Measurements from ENCODE around the gene ABCD4.
"Not testable (repeated sequence)": the region's sequence is repeated elsewhere in the genome, so short reads cannot be mapped to it uniquely, and the experiment has no call there.

The ABCD4 gene

DNA sequence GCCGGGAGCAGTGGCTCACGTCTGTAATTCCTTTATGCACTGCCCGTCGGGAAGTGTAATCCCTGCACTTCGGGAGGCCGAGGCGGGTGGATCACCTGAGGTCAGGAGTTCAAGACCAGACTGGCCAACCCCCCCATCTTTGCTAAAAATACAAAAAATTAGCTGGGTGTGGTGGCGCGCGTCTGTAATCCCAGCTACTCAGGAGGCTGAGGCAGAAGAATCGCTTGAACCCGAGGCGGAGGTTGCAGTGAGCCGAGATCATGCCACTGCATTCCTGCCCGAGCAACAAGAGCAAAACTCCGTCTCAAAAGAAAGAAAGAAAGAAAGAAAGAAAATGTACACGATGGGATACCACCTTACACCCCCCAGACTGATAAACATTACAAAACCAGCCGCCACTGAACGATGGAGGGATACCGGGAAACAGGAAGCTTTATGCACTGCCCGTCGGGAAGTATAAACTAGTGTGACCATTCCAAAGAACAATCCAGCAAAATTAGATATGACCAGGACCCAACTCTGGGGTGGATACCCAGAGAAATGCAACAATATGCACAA, 1.1 kb downstream of the ABCD4 start:
- no peak for DNase-seq

DNA sequence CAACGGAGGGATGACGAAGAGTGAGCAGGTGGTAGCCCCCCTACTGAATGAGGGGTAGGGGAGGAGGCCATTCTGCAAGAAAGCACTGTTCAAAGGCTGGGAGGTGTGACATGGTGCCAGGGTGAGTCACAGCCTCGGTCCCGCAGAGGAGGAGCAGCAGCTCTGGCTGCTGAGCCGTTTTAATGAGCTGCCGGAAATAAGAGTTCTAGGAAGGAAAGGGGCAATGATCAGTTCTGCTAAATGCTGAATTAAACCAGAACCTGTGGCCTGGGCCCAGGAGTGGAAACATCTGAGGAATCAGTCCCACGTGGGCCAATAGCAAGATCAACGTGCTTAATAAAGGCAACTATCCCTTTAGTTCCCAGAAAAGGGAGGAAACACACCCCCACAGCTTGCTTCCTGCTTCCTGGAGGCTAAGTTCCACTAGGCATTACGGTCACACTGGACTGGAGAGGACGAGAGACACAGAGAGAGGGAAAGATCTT, 3.6 kb downstream of the ABCD4 start:
- DNase-seq, result no peak

DNA sequence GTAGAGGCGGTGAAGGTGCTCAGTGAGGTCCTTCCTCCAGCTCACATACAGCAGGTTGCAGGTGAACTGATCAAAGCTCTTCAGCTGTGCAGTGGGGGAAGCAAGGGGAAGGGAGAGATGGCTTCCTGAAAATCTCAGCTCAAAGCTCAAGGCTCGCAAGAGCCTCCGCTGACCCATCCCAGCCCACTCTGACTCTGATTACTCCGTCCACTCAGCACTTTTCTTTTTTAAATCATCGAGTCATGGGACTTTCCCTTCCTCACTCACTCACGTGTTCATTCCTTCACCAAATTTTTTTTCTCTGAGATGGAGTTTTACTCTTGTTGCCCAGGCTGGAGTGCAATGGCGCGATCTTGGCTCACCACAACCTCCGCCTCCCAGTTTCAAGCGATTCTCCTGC, 4.7 kb downstream of the ABCD4 start:
- DNase-seq, result no peak

DNA sequence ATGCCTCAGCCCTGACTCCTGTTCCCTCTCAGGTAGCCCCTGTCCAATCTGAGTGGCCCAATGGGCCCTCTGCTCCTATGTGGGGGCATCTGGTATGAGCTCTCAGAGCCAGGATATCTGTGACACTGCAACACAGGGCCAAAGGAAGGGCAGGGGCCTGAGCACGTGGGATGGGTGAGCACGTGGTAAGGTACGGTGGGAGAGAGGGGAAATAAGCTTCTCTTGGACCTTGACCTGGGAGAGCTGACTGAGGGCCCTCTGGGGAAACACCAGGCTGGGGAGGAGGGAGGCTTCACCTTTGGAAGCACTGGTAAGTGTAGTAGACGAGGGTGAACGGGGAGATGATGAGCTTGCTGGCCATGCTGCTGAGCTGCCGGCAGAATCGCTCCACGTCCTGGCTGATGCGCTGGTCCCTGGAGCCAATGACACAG, 6.7 kb downstream of the ABCD4 start:
- DNase-seq, result no peak

DNA sequence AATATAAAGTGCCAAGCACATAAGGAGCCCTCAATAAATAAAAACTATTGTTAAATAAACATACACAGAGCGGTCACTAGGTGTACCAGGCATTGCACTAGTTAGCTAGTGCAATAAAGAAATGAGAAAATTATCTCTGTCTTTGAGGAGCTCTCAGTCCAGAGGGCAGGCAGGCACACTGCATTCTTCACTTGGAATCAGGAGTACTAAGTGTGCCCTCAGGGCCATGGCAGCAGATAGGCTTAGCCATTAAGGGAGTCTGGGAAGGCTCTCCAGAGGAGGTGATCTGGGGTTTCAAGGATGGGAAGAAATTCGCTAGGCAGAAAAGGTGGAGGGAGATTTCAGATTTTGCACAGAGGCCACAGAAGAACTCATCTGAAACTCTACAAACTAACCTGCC, 9.1 kb downstream of the ABCD4 start:
- DNase-seq, result no peak

DNA sequence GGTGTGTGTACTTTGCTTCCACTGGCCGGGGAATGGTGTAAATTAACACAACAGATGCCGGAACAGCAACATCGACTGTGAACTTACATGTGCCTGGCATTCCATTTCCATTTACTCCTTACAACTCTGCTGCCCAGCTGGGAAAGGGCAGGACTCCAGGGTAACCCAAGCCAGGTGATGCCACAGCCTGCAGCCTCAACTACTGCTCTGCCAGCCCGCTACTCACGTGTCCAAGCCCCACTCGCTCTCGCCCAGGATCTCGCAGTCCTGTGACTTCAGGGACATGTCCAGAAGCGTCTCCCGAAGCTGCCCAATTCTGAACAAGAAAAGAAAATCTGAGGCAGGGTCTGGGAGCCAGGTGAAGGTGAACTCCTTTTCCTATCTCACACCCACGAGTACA, 10.7 kb downstream of the ABCD4 start:
- no peak for DNase-seq

DNA sequence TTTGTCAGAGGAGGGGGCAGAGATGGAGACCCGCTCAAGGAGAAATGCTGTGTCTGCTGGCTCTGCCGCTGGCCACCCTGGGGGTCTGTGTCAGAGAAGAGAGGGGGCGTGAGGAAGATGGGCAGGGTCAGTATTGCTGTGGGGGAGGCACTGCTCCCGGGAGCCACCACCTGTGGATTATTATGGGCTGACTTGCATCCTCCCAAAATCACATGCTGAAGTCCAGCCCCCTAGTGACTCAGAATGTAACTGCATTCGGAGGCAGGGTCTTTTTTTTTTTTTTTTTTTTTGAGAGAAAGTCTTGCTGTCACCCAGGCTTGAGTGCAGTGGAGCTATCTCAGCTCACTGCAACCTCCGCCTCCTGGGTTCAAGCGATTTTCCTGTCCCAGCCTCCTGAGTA, 12.3 kb downstream of the ABCD4 start:
- peak; percentile 2 for DNase-seq

DNA sequence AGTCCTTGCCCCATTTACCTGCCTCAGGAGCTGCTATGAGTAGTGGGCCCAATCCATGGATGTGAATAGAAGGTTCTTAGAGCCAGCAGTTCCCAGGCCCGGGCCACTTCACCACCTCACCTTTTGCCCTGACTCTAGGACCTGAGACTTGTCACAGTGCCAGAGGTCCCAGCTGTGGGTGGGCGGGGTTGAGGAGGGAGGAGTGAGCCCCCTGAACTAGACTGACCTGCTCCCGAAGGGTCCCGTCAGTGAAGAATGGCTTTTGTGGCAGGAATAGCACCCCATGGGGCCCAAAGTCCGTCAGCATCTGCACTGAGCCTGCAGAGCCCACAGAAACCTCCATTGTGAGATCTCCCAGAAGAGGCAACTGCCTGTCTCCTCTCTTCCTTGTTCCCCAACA, 12.9 kb downstream of the ABCD4 start:
- no peak for DNase-seq

DNA sequence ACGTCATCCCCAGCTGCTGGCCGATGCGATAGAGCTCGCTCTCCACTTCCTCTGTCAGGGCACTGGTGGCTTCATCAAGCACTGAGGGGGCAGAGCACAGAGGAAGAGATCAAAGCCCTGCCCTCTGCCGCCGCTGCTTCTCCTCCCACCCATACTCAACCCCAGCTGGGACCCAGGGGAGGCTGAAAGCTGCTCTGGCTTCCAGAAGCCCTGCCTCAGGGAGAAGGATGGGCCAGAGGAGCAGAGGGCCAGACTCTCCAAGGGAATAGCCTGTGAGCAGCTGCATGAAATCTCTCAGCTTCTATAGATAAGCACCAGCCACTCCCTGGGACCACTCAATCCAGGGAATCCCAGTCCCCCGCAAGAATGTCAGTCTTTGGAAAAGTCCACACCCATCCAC, 16.0 kb downstream of the ABCD4 start:
- no peak for DNase-seq

DNA sequence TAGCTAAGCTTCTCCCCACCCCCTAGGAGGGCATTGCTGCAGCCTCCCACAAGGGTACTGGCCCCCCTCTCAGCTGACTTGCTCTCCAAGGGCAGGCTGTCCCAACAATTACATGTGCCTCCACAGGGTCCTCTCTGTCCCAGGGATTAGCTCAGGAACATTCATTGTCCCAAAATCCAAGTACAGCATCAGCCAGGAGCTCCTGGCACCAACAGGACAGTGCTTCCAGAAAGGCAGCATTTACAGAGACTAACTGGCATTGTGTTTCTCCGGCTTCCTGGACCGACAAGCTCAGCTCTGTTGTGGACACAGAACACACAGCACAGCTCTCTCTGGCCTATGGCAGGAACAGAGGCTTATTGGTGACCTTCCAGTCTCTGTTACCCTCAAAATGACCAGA, 21.7 kb downstream of the ABCD4 start:
- no peak for DNase-seq

DNA sequence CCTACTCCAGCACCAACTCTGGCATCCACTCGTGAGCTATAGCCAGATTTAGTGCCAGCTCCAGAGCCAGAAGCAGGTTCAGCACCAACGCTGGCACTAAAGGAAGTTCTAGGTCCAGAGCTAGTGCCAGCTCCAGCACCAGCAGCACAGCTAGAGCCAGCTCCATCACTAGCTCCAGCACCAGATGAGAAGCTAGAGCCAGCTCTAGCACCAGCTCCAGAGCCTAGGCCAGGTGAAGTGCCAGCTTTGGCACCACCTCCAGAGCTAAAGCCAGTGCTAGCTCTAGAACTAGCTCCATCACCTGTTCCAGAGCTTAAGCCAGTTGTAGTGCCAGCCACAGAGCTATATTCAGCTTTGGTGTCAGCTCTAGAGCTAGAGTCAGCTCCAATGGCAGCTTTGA, 24.7 kb downstream of the ABCD4 start:
- DNase-seq, result no peak

DNA sequence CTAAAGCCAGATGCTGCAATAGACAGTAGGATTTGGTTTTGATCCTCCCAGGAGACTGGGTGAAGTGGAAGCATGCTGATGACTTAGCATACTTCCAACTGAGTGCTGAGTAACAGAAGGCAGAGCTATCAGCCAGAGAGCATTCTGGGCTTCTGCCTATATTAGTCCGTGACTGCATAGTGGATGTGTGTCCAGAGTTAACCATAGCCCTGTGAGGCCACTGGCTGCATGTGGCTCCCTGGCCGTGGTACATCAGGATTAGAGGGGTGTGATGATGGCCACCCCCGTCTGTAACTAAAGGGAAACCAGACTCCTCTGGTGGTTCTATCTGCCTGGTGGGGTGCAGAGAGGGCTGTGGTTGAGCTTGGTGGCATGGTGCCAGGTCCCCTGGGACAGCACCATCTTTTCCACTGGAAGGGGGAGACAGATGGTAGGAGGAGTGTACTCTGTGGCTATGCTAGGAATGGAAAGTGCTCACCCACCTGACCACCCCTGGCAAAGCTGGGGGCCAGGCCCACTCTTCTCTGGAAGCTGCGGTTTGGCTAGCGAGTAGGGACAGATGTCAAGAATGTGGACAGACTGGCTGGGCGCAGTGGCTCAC, 27.4 kb downstream of the ABCD4 start:
- DNase-seq, result no peak

DNA sequence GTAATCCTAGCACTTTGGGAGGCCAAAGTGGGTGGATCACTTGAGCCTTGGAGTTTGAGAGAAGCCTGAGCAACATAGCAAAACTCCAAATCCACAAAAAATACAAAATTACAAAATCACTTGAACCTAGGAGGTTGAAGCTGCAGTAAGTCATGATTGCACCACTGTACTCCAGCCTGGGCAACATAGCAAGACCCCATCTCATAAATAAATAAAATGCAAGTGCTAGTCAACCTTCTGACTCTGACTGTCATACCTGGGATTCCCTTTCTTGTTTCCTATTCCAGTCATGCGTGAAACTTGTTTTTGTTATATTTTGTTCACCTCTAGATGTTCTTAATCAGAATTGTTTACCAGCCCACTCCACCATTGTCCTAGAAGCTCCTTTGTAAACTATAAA, 31.4 kb downstream of the ABCD4 start:
- DNase-seq, result no peak

DNA sequence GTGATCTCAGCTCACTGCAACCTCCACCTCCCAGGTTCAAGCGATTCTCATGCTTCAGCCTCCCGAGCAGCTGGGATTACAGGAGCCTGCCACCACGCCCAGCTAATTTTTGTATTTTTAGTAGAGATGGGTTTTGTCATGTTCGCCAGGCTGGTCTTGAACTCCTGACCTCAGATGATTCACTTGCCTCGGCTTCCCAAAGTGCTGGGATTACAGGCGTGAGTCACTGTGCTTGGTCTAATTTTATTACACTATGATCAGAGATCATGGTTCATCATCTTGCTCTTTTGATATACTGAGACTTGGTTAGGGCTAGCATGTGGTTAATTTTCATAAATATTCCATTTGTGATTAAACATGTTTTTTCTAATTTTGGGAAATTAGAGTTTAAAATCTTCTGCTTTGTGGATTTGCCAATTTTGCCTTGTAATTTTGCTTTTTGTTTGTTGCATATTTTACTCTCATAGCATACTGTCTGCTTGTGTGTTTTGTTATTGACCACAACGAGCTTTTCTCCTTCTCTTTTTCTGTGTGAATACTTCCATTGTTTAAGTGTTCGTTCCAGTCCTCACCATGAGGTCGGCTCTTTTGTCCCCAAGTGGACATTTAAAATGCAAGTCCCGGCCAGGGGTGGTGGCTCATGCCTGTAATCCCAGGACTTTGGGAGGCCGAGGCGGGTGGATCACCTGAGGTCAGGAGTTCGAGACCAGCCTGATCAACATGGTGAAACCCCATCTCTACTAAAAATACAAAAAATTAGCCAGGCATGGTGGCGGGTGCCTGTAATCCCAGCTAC, 32.2 kb downstream of the ABCD4 start:
- DNase-seq, result not testable (repeated sequence)

DNA sequence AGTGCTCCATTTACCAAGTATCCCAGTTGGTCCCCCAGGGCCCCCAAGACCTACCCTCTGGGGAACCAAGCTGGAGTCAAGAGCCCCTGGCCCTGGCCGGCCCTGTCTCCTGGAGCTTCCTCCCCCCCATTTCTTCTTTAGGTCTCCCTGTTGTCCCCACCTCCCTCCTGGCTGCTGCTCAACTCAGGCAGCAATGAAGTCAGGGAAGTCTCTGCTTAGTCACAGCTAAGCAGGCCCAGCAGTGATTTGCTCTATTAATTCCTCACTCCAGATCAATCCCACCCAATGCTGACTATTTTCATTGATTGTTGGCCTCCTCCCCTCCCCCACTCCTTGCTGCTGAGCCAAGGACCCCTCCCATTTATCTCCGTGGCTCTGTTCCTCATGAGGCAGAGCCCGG, 35.1 kb downstream of the ABCD4 start:
- DNase-seq, result no peak

DNA sequence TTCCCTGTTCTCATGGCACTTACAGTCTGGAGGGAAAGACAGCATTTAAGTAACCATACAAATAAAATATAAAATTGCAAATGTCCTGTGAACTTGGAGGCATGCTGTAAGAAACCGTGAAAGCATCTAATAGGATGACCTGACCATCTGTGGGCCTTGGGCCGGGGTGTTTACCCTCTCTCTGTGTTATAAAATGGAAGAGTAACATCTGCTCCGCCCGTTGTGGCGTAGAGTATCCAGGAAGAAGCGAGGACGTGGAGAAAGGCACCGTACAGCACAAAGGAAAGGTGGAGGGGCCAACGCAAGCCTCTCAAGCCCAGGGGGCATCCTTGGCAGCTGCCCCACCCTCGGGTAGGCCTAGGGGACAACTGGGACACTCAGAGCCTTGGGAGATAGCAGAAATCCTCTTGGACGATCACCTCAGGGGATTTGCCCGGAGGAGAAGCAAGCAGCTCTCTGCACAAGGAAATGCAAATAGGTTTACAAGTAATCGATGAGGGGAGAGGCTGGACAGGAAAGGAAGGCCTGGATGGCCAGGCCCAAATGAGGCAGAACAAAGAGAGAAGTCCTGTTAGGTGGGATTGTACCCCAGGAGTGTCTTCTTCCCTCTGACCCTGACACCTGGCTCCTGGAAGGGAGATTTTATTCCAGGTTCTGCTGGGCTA, 37.3 kb downstream of the ABCD4 start:
- no peak for DNase-seq

DNA sequence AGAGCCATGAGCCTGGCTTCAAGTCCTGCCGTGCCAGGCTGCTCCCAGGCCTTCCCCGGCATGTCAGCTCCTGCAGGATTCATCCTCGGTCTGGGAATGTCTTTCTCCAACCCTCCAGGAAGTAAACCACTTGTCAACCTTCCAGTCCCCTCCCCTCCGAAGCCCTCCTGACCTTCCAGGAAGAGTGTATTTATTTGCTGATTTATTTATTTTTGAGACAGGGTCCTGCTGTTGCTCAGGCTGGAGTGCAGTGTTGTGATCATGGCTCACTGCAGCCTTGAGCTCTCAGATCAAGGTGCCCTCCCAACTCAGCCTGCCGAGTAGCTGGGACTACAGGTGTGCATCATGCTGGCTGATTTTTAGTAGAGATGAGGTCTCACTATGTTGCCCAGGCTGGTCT, 38.8 kb downstream of the ABCD4 start:
- DNase-seq, result no peak

DNA sequence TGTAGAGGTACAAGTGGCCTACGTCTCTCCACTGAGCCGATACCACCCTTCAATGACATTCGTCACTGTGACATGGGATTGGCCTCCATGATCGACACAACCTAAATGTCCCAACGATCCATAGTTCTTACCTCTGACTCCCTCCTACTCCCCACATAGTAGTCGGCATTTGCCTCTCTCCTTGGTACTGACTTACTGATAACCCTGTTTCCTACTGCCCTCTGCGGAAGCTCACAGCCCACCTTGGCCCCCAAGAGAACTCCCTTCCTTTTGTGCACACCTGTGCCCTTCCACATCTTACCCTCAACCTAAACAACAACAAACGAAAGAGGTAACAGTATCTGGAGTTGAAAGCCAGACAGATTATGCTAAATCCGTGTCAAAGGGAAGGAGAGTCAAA, 39.6 kb downstream of the ABCD4 start:
- DNase-seq, result no peak

DNA sequence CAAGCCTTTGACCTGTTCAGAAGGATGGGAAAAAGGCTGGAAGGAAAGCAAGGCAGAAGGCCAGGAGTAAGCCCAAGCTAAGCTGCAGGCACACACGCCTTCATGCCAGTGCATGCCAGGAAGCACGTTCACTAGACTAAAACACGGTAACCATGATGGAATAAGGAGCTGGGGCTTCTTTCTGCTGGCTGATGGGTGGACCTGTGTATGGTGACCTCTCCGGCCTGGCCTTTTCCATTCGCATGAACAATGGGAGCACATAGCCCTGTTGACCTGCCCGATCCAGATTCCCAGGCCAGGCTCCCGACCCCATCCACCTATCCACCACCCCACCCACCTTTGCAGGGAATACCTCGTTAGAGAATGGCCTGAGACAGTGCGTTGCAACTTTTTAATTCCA, 40.7 kb downstream of the ABCD4 start:
- DNase-seq, result no peak

DNA sequence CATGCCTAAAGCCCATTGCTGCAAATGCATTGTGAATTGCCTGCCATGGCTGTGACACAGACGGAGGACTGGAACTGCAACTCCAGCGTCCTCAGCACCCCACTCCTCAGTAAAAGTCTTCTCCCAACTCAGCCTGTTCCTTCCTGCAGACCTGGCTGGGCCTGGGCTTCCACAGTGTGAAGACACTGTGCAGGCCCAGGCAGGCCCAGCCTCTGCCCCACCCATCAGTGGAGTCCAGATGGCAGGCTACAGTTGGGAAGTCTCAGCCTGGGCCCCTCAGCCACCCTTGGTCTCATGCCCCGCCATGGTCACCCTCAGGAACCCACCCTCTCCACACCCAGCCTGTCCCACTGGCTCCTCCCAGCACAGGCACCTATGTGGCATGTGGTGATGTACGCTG, 41.4 kb downstream of the ABCD4 start:
- DNase-seq, result no peak

DNA sequence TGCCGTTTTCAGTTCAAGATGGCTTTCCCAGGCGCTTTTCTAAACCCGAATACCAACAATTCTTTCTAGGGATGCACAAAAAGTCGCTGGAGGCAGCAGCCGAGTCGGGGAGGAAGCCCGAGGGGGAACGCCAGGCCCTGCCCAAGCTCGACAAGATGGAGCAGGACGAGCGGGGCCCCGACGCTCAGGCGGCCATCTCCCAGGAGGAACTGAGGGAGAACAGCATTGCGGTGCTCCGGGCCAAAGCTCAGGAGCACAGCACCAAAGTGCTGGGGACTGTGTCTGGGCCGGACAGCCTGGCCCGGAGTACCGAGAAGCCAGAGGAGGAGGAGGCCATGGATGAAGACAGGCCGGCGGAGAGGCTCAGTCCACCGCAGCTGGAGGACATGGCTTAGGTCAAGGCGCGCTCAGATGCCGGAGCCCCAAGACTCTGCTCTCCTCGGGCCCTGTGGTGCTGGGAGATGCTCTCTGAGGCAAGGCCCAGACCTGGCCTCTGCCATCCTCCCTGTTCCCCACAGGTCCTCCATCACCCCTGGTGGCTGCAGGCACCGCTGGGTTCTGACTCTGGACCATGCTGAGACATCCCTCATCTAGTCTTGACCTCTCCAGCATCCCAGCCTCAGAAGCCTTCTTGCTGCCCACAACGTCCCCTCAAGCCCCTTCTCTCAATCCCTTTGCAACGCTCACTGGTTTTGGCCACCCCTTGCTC, 42.1 kb downstream of the ABCD4 start:
- no peak for DNase-seq

DNA sequence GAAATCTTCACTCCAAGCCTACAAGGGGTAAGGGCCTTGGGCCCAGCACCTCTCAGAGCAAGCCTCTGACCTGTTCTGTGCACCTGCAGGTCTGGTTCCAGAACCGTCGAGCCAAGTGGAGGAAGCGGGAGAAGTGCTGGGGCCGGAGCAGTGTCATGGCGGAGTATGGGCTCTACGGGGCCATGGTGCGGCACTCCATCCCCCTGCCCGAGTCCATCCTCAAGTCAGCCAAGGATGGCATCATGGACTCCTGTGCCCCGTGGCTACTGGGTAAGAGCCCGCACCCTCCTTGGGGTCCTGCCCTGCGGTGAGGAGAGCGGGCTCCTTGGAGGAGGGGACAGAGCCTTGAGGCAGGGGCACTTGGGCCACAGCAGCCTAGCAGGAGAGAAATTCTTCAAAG, 43.2 kb downstream of the ABCD4 start:
- no peak for DNase-seq

DNA sequence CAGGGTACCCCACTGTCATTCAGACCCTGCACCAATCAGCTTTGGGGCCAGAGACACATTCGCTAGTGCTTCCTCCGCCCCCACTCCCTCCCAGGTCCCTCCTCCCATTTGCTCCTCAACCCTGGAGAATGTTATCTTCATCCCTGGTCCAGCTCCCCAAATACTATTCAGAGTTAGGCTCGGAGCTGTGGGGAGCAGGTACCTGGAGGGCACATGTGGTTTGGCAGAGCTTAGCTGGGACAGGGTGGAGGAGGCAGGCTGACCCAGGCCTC, 44.0 kb downstream of the ABCD4 start:
- no peak for DNase-seq
